H1 (cell line): ENCODE data around the gene SLC19A1. TPM values are rescaled to one million over a fixed set of nuclear protein-coding genes. Genes with fewer than 3 reads are reported as not detected.

Source experiments
- BACH1 ChIP-seq: IDR thresholded peaks from 2 replicates; pipeline ENCODE4 v1.6.1; 2012; ENCODE audit warnings: low read length, improper control_type of control experiment
- CHD7 ChIP-seq: fragments of 300-600 bp; sonication (generic); IDR thresholded peaks from 2 replicates; pipeline ENCODE4 v1.7.1; 2012; ENCODE audit warnings: low read length, moderate library complexity, mild to moderate bottlenecking, inconsistent platforms; ENCODE audit not compliant: insufficient replicate concordance
- MAX ChIP-seq: IDR thresholded peaks from 2 replicates; pipeline ENCODE4 v1.6.1; 2012; ENCODE audit warnings: inconsistent platforms
- POLR2A ChIP-seq, 2 experiments: IDR thresholded peaks; 1 replicate in 1 of 2; 2 replicates in 1 of 2; pipeline ENCODE4 v1.6.1; 2011; ENCODE audit warnings: low read depth in 2 of 2, low read length in 2 of 2, mild to moderate bottlenecking in 2 of 2; ENCODE audit errors: control extremely low read depth in 1 of 2
- SP2 ChIP-seq: IDR thresholded peaks from 2 replicates; pipeline ENCODE4 v1.6.1; 2012; ENCODE audit warnings: mild to moderate bottlenecking, low read length, inconsistent platforms
- SP4 ChIP-seq: IDR thresholded peaks from 2 replicates; pipeline ENCODE4 v1.6.1; 2012; ENCODE audit warnings: low read length, inconsistent platforms
- polyA plus RNA-seq, 7 experiments: library from polyadenylated mRNA; depleted of rRNA in 3 of 7; stranded (reverse) in 5 of 7; unstranded in 2 of 7; fragments of >200 nt in 5 of 7; fragments of 200-250 nt in 2 of 7; gene quantifications; 1 replicate in 5 of 7; 2 replicates in 1 of 7; 4 replicates in 1 of 7; pipeline versions ENCODE4 v1.2.1 to v1.2.3, GENCODE V29; 2011 to 2013; ENCODE audit warnings: missing spikeins in 2 of 7, mixed read lengths in 2 of 7
- total RNA-seq: library from RNA; stranded (reverse); fragmentation: NEBNext Ultra II Directional; extraction: Animal tissue kit (Norgen Biotek cat#: 25700); gene quantifications from 2 replicates; pipeline ENCODE4 v1.2.1, GENCODE V29; 2021

SLC19A1 gene
- total and polyA plus RNA-seq, 2 of the 8 experiments (the other 6 are each of a cell fraction or from before 2014, with no cell fraction given), result 31.6 to 43.8 TPM

- TF ChIP-seq CHD7, result no peak
- no peak for TF ChIP-seq SP2
- TF ChIP-seq SP4, result no peak
- TF ChIP-seq MAX, result no peak
- no peak for TF ChIP-seq BACH1
- TF ChIP-seq POLR2A (IDR thresholded peaks at IDR 0.05; ENCODE audit: control extremely low read depth in 1 of 2, low read depth in 2 of 2, low read length in 2 of 2), result no peak
These were observed 10.6 kb upstream of the SLC19A1 start (continued) for GRCh38 chr21:45552696-45553391.
